ENCODE measurements around the gene COG5.

DNA sequence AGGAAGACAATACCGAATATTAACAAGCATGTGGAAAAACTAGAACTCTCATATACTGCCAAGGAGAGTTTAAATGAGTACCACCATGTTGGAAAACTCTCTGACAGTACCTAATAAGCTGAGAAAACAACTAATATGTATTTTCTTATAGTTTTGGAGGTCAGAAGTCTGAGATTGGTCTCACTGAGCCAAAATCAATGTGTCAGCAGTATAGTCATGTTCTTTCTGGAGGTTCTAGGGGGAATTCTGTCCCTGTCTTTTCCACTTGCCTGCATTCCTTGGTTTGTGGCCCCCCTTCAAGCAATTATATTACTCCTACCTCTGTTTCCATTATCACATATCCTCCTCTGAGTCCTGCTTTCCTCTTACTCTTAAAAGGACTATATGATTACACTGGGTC lies 250.4 kb downstream of the COG5 start:
- TF ChIP-seq, protein P1, sequence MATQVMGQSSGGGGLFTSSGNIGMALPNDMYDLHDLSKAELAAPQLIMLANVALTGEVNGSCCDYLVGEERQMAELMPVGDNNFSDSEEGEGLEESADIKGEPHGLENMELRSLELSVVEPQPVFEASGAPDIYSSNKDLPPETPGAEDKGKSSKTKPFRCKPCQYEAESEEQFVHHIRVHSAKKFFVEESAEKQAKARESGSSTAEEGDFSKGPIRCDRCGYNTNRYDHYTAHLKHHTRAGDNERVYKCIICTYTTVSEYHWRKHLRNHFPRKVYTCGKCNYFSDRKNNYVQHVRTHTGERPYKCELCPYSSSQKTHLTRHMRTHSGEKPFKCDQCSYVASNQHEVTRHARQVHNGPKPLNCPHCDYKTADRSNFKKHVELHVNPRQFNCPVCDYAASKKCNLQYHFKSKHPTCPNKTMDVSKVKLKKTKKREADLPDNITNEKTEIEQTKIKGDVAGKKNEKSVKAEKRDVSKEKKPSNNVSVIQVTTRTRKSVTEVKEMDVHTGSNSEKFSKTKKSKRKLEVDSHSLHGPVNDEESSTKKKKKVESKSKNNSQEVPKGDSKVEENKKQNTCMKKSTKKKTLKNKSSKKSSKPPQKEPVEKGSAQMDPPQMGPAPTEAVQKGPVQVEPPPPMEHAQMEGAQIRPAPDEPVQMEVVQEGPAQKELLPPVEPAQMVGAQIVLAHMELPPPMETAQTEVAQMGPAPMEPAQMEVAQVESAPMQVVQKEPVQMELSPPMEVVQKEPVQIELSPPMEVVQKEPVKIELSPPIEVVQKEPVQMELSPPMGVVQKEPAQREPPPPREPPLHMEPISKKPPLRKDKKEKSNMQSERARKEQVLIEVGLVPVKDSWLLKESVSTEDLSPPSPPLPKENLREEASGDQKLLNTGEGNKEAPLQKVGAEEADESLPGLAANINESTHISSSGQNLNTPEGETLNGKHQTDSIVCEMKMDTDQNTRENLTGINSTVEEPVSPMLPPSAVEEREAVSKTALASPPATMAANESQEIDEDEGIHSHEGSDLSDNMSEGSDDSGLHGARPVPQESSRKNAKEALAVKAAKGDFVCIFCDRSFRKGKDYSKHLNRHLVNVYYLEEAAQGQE (IDR thresholded peaks at IDR 0.05; ENCODE audit: insufficient read depth in 1 of 2, low read depth in 2 of 2, low read length in 2 of 2), result no peak
- no peak for TF ChIP-seq POLR2AphosphoS5 (IDR thresholded peaks at IDR 0.05; ENCODE audit: low read depth, low read length)

Measured in PFSK-1 (cell line).